MM.1S (cell line): ENCODE results near the gene DACT3.

Experiments
- DNase-seq: peaks from one replicate; pipeline ENCODE4 v3.0.0-alpha.2; 2015
- H2AFZ ChIP-seq: fragments of 300-600 bp; sonication (generic); 2 replicates; pipeline ENCODE4 v1.6.0; 2016; ENCODE audit warnings: antibody characterized with exemption, low read length
- H3F3A ChIP-seq: fragments of 300-600 bp; sonication (generic); 2 replicates; pipeline ENCODE4 v1.6.1; 2016; ENCODE audit warnings: mild to moderate bottlenecking, antibody characterized with exemption, low read length, moderate library complexity, mixed read lengths; ENCODE audit not compliant: insufficient read depth
- H3K27ac ChIP-seq: fragments of 300-600 bp; sonication (generic); 2 replicates; pipeline ENCODE4 v1.5.1; 2016; ENCODE audit warnings: mild to moderate bottlenecking, low read length
- H3K27me3 ChIP-seq: fragments of 300-600 bp; sonication (generic); replicated peaks from 2 replicates; pipeline ENCODE4 v1.6.0; 2016; ENCODE audit warnings: low read length; ENCODE audit not compliant: insufficient read depth
- H3K36me3 ChIP-seq: fragments of 300-600 bp; sonication (generic); replicated peaks from 2 replicates; pipeline ENCODE4 v1.6.1; 2016; ENCODE audit warnings: mild to moderate bottlenecking, low read length, mixed read lengths; ENCODE audit not compliant: insufficient read depth
- H3K4me1 ChIP-seq: fragments of 300-600 bp; sonication (generic); 2 replicates; pipeline ENCODE4 v1.6.1; 2016; ENCODE audit warnings: low read length, mixed read lengths
- H3K4me2 ChIP-seq: fragments of 300-600 bp; sonication (generic); 2 replicates; pipeline ENCODE4 v1.6.0; 2016; ENCODE audit warnings: low read depth, low read length
- H3K4me3 ChIP-seq: fragments of 300-600 bp; sonication (generic); 2 replicates; pipeline ENCODE4 v1.5.1; 2016; ENCODE audit warnings: low read length, mixed read lengths
- H3K79me2 ChIP-seq: fragments of 300-600 bp; sonication (generic); 2 replicates; pipeline ENCODE4 v1.6.1; 2016; ENCODE audit warnings: mixed run types, low read length, mixed read lengths
- H3K9ac ChIP-seq: fragments of 300-600 bp; sonication (generic); 2 replicates; pipeline ENCODE4 v1.6.1; 2016; ENCODE audit warnings: low read length, mixed read lengths
- H3K9me2 ChIP-seq: fragments of 300-600 bp; sonication (generic); replicated peaks from 2 replicates; pipeline ENCODE4 v1.6.1; 2016; ENCODE audit warnings: mild to moderate bottlenecking, low read length, mixed read lengths; ENCODE audit not compliant: insufficient read depth
- H3K9me3 ChIP-seq: fragments of 300-600 bp; sonication (generic); replicated peaks from 2 replicates; pipeline ENCODE4 v1.6.1; 2016; ENCODE audit warnings: mild to moderate bottlenecking, low read length, mixed read lengths; ENCODE audit not compliant: insufficient read depth
- H4K20me1 ChIP-seq: fragments of 300-600 bp; sonication (generic); 2 replicates; pipeline ENCODE4 v1.6.1; 2016; ENCODE audit warnings: mild to moderate bottlenecking, low read length, moderate library complexity, mixed read lengths; ENCODE audit not compliant: insufficient read depth
- EZH2 ChIP-seq: fragments of 300-600 bp; sonication (generic); optimal IDR thresholded peaks from 2 replicates; pipeline ENCODE3; 2017; ENCODE audit warnings: low read depth, mild to moderate bottlenecking, antibody characterized with exemption, low read length, mixed read lengths
- EZH2phosphoT487 ChIP-seq: fragments of 300-600 bp; sonication (generic); IDR thresholded peaks from 2 replicates; pipeline ENCODE4 v1.6.1; 2018; ENCODE audit warnings: antibody characterized with exemption, low read length
- TF ChIP-seq, protein P1 (sequence below): fragments of 300-600 bp; sonication (generic); IDR thresholded peaks from 2 replicates; pipeline ENCODE4 v1.5.1; 2016; ENCODE audit warnings: antibody characterized with exemption, low read length, mixed read lengths

Gene DACT3, protein sequence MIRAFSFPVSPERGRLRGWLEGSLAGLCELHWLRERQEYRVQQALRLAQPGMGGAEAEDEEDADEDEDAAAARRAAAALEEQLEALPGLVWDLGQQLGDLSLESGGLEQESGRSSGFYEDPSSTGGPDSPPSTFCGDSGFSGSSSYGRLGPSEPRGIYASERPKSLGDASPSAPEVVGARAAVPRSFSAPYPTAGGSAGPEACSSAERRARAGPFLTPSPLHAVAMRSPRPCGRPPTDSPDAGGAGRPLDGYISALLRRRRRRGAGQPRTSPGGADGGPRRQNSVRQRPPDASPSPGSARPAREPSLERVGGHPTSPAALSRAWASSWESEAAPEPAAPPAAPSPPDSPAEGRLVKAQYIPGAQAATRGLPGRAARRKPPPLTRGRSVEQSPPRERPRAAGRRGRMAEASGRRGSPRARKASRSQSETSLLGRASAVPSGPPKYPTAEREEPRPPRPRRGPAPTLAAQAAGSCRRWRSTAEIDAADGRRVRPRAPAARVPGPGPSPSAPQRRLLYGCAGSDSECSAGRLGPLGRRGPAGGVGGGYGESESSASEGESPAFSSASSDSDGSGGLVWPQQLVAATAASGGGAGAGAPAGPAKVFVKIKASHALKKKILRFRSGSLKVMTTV

DNA sequence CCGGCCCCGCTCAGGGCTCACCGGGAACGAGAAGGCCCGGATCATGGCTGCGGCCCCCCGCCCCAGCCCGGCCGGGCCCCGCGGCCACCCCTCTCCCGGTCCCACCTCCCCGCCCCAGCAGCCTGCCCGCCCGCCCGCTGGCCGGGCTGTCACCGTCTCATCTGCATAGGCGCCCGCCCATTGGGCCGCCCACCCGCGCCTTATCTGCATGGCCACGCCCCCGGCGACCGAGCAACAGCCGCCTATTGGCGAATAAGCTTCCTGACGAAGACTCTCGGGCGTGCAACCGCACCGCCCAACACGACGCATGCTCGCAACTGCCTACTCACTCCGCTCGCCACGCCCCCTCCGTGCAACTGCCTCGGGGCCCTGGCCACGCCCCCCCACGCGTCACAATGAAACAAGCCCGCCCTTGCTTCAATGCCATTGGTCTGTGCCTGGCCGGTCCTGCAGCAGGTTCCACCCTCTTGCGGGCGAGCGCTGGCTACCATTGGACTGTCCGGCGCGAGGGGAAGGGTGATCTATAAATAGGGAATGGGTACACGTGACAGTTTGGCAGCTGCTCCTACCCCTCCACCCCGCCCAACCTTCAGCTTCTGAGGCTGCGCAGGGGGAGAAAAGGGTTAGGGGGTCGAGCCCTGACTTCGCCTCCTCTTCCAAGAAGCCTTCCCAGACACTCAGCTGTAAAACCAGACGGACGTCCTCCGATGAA, at the start of gene DACT3:
Gene DACT3 (minus strand): TSS at position 163 of the 712 bp plus-strand sequence. CDS start 118 bp downstream, at position 45.
- H3K9ac ChIP-seq = peak within 1 kb of the TSS; percentile 8; the same call in 1 of the 2 replicates
- peak within 1 kb of the TSS; percentile 99 for H3K4me2 ChIP-seq
- H3K4me3 ChIP-seq = peak within 1 kb of the TSS; percentile 61
- H3K9me2 ChIP-seq = no peaks in the 10 kb centered on the region
- no peaks in the 10 kb centered on the region for H3K79me2 ChIP-seq
- peak within 1 kb of the TSS; percentile 4; the same call in 1 of the 2 replicates for H3K27ac ChIP-seq
- TF ChIP-seq, protein P1, sequence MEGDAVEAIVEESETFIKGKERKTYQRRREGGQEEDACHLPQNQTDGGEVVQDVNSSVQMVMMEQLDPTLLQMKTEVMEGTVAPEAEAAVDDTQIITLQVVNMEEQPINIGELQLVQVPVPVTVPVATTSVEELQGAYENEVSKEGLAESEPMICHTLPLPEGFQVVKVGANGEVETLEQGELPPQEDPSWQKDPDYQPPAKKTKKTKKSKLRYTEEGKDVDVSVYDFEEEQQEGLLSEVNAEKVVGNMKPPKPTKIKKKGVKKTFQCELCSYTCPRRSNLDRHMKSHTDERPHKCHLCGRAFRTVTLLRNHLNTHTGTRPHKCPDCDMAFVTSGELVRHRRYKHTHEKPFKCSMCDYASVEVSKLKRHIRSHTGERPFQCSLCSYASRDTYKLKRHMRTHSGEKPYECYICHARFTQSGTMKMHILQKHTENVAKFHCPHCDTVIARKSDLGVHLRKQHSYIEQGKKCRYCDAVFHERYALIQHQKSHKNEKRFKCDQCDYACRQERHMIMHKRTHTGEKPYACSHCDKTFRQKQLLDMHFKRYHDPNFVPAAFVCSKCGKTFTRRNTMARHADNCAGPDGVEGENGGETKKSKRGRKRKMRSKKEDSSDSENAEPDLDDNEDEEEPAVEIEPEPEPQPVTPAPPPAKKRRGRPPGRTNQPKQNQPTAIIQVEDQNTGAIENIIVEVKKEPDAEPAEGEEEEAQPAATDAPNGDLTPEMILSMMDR = no peak
- TF ChIP-seq EZH2phosphoT487 (no peak), EZH2 (no peak)
- H4K20me1 ChIP-seq = no peaks in the 10 kb centered on the region
- no peaks in the 10 kb centered on the region for H3K36me3 ChIP-seq
- peak; percentile 100 for DNase-seq
- peaks cover 19% of the 10 kb centered on the region for H3K4me1 ChIP-seq
- H3F3A ChIP-seq = peaks cover 14% of the 10 kb centered on the region
- H3K9me3 ChIP-seq = no peaks in the 10 kb centered on the region
- peaks cover 63% of the 10 kb centered on the region for H3K27me3 ChIP-seq
- H2AFZ ChIP-seq = peak within 1 kb of the TSS; percentile 75

DNA sequence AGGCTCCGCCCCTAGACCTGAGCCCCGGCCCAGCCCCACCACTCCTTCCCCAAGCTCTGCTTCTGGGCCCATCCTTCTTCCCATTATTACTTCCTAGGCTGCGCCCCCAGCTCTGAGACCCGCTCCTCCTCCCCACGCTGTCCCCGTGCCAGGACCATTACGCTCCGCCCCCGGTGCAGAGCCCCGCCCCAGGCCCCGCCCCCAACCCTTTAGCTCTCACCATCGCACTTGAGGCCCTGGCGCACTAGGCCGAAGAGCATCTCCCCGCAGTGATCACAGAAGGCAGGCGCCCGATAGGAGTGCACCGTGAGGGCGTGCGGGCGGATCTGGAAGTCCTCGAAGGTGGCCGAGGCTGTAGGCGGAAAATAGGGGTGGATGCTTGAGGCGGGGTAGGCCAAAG, 49.7 kb upstream of the DACT3 start:
- H3K4me2 ChIP-seq = no peak overlapping the region
- H3K36me3 ChIP-seq = 0 out of 2 replicates have a peak, but pooled peaks cover 3% of the 10 kb centered on the region
- H3K4me3 ChIP-seq = no peak overlapping the region
- H3K9me3 ChIP-seq = no peaks in the 10 kb centered on the region
- H4K20me1 ChIP-seq = no peaks in the 10 kb centered on the region
- peaks cover 22% of the 10 kb centered on the region for H3F3A ChIP-seq
- no peak overlapping the region for H3K9ac ChIP-seq
- no peaks in the 10 kb centered on the region for H3K9me2 ChIP-seq
- no peak overlapping the region for H3K27ac ChIP-seq
- DNase-seq = no peak
- H3K79me2 ChIP-seq = peaks cover 63% of the 10 kb centered on the region
- no peaks in the 10 kb centered on the region for H3K27me3 ChIP-seq
- no peaks in the 10 kb centered on the region for H3K4me1 ChIP-seq
- TF ChIP-seq EZH2phosphoT487 (no peak), EZH2 (no peak)
- TF ChIP-seq, protein P1 = no peak
- H2AFZ ChIP-seq = no peak overlapping the region

DNA sequence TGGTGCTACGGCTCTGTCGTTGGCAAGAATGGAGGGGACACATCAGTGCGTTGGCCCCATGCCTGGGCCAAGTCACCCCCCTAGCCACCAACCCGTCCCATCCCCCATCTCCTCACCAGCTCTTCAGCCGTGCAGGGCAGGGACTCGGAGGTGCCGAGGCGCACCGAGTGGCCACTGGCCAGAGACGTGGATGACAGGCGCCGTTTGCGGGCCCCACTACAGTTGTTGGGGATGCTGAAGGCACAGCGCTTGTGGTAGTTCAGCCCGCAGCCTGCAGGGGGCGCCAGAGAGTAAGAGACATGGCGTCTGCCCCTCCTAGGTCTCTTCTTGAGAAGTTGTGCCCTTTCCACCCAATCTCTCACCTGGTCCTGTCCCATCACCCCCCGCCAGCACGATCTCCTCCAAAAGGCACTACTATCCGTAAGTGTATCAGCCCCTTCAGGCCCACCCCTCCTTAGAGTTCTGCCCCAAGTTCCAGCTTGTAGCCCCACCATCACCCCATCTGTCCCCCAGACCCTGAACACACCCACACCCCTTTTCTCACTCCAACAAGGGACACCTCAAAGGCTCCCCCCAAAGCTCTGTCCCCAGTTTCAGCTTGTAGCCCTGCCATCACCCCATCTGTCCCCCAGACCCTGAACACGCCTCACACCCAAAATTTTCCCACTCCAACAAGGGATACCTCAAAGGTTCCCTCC, 43.5 kb upstream of the DACT3 start:
- no peaks in the 10 kb centered on the region for H3K9me2 ChIP-seq

More for the DNA sequence above, 43.5 kb upstream of the DACT3 start:
- Histone ChIP-seq H2AFZ (no peak overlapping the region), H3K4me1 (no peaks in the 10 kb centered on the region), H3K9ac (no peak overlapping the region), H3K36me3 (peaks cover 31% of the 10 kb centered on the region), H3K27me3 (no peaks in the 10 kb centered on the region), H4K20me1 (peaks cover 4% of the 10 kb centered on the region; the same call in 1 of the 2 replicates), H3K9me3 (no peaks in the 10 kb centered on the region), H3K4me2 (no peak overlapping the region), H3K27ac (no peak overlapping the region), H3F3A (no peaks in the 10 kb centered on the region), H3K4me3 (no peak overlapping the region), H3K79me2 (peaks cover 55% of the 10 kb centered on the region)
- TF ChIP-seq EZH2 = no peak
- TF ChIP-seq, protein P1 = peak; percentile 89
- DNase-seq = peak; percentile 66
